ENCODE results near the gene SETBP1. TPM values are rescaled to one million over a fixed set of nuclear protein-coding genes. Genes with fewer than 3 reads are reported as not detected.
A peak's percentile ranks its signal among the peaks of the same experiment; 100 is the strongest.

Gene SETBP1
- total RNA-seq, 4 donors from 2014 or later: 7.8 to 16.6 (median 11.7) TPM

DNA sequence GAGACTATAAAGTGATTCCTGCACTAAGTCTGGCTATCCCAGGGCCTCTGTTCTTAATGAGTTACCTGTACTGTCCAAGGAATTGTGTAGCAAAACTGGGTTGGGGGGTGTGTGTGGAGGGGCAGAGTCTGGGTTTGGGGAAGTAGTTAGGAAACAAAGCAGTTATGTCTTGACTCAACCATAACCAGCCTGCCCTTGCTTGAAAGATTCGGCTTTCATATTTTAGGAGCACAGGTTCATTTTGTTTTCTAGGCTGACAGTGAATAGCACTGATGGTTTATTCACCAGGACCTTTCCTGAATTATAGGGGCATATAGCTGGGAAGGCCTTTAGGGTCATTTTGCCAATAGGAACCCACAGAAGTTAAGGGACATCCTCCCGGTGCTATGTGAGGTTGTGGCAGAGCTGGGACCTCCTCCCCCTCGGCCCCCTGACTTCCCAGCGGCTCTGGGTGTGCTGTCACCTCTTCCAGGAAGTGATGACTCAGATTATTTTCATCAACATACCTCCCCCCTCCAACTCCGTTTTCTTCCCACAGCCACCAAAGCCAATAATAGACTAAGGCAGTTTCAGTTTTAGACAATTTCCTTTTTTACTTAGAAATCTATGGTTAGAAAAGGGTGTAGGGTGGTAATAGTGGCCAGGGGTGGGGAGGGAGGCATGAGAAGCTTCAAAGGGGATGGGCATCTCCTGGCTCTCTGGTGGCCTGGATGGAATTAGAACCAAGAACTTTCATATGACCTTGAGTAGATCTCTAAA lies 44.8 kb downstream of the SETBP1 start:
- peak in 1 of 2 donors; percentile 50 for DNase-seq (ENCODE audit: low spot score in 2 of 2)
- WGBS, 2 donors: 30 to 34% methylated on average over 5 of the region's 5 CpGs
- no peak for TF ChIP-seq POLR2A (IDR thresholded peaks at IDR 0.05)
- TF ChIP-seq, protein P1, sequence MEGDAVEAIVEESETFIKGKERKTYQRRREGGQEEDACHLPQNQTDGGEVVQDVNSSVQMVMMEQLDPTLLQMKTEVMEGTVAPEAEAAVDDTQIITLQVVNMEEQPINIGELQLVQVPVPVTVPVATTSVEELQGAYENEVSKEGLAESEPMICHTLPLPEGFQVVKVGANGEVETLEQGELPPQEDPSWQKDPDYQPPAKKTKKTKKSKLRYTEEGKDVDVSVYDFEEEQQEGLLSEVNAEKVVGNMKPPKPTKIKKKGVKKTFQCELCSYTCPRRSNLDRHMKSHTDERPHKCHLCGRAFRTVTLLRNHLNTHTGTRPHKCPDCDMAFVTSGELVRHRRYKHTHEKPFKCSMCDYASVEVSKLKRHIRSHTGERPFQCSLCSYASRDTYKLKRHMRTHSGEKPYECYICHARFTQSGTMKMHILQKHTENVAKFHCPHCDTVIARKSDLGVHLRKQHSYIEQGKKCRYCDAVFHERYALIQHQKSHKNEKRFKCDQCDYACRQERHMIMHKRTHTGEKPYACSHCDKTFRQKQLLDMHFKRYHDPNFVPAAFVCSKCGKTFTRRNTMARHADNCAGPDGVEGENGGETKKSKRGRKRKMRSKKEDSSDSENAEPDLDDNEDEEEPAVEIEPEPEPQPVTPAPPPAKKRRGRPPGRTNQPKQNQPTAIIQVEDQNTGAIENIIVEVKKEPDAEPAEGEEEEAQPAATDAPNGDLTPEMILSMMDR (IDR thresholded peaks at IDR 0.05): no peak
- intact Hi-C loops (cut with DNase I; ENCODE audit: low total_unique reads): no loop called here
- no peak overlapping the region for H3K4me3 ChIP-seq (ENCODE audit: low read depth, poor library complexity, severe bottlenecking)

DNA sequence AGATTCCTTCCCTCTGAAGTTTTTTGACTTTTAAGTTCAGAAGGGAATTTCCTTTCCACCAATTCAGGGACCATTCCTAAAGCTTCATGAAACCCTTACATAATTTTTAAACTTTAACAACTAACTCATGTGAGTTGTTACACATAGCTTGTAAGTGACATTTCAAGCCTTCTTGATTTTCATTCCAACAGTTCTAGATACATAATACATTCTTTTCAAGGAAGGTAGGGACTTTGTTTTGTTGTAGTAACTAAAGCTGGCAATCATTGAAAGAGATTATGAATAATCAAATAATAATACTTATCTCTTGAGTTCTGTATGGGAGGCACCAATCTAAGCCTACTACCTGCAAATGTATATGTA lies 45.4 kb downstream of the SETBP1 start:
- TF ChIP-seq, protein P1 (IDR thresholded peaks at IDR 0.05): no peak
- TF ChIP-seq POLR2A (IDR thresholded peaks at IDR 0.05): no peak
- intact Hi-C loops (cut with DNase I; ENCODE audit: low total_unique reads): no loop called here
- no peak overlapping the region for H3K4me3 ChIP-seq (ENCODE audit: low read depth, poor library complexity, severe bottlenecking)
- DNase-seq (ENCODE audit: low spot score in 2 of 2): no peak

DNA sequence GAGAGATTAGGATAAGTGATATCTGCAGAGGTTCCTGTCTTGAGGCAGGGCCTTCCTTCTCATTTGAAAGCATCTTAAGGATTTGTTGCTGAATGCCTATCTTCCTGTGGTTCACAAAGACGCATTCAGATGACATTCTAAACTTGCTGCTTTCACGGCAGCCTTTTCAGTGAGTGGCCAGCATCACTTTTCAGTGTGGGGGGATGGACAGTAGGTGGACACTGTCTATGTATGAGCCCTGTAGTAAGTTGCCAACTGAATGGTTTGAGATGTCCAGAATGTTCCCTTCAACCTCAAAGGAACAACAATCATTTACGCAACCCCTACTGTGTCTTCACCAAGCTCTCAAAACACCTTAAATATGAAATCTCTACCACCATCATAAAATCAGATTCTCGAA lies 46.6 kb downstream of the SETBP1 start:
- intact Hi-C loops (cut with DNase I; ENCODE audit: low total_unique reads): no loop called here
- H3K4me3 ChIP-seq (ENCODE audit: low read depth, poor library complexity, severe bottlenecking): no peak overlapping the region
- no peak for TF ChIP-seq POLR2A (IDR thresholded peaks at IDR 0.05)
- TF ChIP-seq, protein P1 (IDR thresholded peaks at IDR 0.05): no peak
- DNase-seq (ENCODE audit: low spot score in 2 of 2): no peak
- 90 to 94% methylated on average over 4 of the region's 4 CpGs for WGBS, 2 donors

DNA sequence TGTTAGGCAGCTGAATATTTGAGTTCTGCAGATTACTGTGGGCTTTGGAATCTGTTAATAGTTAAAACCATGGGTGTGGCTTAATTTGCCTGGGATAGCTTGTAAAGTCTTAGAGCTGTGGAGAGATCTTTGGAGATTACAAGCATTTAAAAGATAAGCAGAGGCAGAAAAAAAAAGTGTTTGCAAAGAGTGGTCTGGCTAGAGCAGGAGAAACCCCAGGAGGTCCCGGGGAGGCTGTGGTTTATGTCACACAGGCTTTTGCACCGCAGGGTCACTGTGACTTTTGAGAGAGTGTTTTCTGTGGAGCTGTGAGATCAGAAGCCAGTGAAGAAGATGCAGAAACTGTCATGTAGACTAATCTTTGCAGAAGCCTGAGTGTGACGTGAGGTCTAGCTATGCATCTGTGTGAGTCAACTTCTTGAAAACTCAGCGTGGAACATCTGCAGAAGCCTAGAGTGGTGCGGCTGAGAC lies 49.0 kb downstream of the SETBP1 start:
- WGBS, 2 donors: 49 to 73% methylated on average over 5 of the region's 5 CpGs
- intact Hi-C loops (cut with DNase I; ENCODE audit: low total_unique reads): no loop called here
- no peak overlapping the region for H3K4me3 ChIP-seq (ENCODE audit: low read depth, poor library complexity, severe bottlenecking)
- TF ChIP-seq POLR2A (IDR thresholded peaks at IDR 0.05): no peak
- TF ChIP-seq, protein P1 (IDR thresholded peaks at IDR 0.05): no peak
- no peak for DNase-seq (ENCODE audit: low spot score in 2 of 2)

DNA sequence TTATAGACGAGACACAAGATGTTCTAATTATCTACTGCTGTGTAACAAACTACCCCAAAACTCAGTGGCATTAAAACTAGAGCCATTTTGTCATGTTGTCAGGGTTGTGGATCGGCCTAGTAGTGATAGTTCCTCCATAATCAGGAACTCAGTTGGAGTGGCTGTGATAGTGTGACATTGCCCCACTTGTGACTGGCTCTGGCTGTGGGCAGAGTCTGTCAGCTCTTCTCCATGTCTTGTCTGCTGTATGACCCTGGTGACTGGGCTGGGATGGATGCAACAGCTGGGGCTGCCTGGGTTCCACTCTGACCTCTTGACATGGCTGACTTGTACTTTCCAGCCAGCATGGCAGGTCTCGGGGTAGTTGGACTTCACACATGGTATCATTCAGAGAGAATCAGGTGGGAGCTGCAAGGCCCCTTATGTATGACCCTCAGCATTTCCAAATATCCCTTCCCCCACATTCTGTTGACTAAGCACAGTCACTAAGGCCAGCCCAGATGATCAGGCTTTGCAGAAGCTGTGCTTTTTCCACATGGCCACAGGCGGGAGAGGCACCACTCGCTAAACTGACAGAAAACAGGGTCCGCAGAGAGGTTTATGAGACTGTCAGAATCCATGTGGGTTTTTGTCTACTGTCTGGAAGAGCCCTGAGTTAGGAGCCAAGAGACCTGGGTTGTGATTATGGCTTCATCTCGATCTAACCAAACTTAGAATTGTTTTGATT lies 50.3 kb downstream of the SETBP1 start:
- WGBS, 2 donors: 88 to 95% methylated on average over 7 of the region's 7 CpGs
- DNase-seq (ENCODE audit: low spot score in 2 of 2): no peak
- H3K4me3 ChIP-seq (ENCODE audit: low read depth, poor library complexity, severe bottlenecking): no peak overlapping the region
- TF ChIP-seq, protein P1 (IDR thresholded peaks at IDR 0.05): no peak
- no peak for TF ChIP-seq POLR2A (IDR thresholded peaks at IDR 0.05)
- intact Hi-C loops (cut with DNase I; ENCODE audit: low total_unique reads): no loop called here

Data from lower leg skin (tissue), 4 donors.